Esophagus squamous epithelium (tissue), 4 donors: ENCODE data around the gene FRMPD2.

Experiments
- POLR2A ChIP-seq, 4 donors: fragments of 450-650 bp; IDR thresholded peaks; one replicate each; pipeline ENCODE4 v1.6.1; 2017; ENCODE audit warnings: antibody characterized with exemption in 4 of 4, mild to moderate bottlenecking in 4 of 4, moderate library complexity in 3 of 4
- TF ChIP-seq, protein P1 (sequence below), 6 experiments: fragments of 450-650 bp in 4 of 6; fragments of 200-600 bp in 2 of 6; sonication (generic) in 2 of 6; IDR thresholded peaks; one replicate each; pipeline ENCODE4 v1.5.1; 2016 to 2019; ENCODE audit warnings: antibody characterized with exemption in 6 of 6, mild to moderate bottlenecking in 4 of 6, moderate library complexity in 4 of 6

DNA sequence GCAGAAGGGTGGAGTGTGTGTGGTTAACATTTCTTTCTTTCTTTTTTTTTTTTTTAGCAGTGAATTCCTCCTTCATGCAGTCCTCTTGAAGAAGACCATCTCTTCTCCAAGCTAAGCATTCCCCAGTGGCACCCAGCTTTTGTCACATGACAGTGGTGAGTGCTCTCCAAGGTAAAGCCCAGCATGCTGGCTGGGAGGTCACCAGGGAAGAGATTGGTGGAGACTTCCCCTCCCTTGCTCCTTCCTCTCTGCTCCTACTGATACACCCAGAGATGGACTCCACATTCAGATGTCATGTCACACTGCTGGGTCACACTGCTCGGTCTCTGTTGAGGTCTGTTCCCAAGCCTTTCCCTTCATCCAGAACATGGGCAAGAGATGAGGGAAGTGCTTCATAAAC lies 55.3 kb downstream of the FRMPD2 start:
- TF ChIP-seq POLR2A (IDR thresholded peaks at IDR 0.05): no peak
- TF ChIP-seq, protein P1, sequence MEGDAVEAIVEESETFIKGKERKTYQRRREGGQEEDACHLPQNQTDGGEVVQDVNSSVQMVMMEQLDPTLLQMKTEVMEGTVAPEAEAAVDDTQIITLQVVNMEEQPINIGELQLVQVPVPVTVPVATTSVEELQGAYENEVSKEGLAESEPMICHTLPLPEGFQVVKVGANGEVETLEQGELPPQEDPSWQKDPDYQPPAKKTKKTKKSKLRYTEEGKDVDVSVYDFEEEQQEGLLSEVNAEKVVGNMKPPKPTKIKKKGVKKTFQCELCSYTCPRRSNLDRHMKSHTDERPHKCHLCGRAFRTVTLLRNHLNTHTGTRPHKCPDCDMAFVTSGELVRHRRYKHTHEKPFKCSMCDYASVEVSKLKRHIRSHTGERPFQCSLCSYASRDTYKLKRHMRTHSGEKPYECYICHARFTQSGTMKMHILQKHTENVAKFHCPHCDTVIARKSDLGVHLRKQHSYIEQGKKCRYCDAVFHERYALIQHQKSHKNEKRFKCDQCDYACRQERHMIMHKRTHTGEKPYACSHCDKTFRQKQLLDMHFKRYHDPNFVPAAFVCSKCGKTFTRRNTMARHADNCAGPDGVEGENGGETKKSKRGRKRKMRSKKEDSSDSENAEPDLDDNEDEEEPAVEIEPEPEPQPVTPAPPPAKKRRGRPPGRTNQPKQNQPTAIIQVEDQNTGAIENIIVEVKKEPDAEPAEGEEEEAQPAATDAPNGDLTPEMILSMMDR (IDR thresholded peaks at IDR 0.05): no peak
